Spleen (tissue), 7 donors: Measurements from ENCODE around the gene IMMP2L.

ENCODE experiments used
- POLR2A ChIP-seq, 3 donors: fragments of 450-650 bp; IDR thresholded peaks; one replicate each; pipeline ENCODE4 v1.5.1; 2017; ENCODE audit warnings: antibody characterized with exemption in 3 of 3, mild to moderate bottlenecking in 1 of 3
- POLR2AphosphoS5 ChIP-seq, 3 donors: sonication (generic); formaldehyde crosslinking; IDR thresholded peaks; one replicate each; pipeline ENCODE4 v1.5.1; 2017; ENCODE audit warnings: antibody characterized with exemption in 3 of 3
- TF ChIP-seq, protein P1 (sequence below), 11 experiments: fragments of 200-600 bp in 7 of 11; fragments of 450-650 bp in 4 of 11; sonication (generic) in 4 of 11; IDR thresholded peaks in 8 of 11; conservative IDR thresholded peaks in 3 of 11; 1 replicate in 7 of 11; 2 replicates in 4 of 11; pipeline versions ENCODE4 v1.4.0 to v1.8.0; 2016 to 2021; ENCODE audit warnings: antibody characterized with exemption in 11 of 11, inconsistent platforms in 4 of 11, mild to moderate bottlenecking in 1 of 11
- donor health status: DM: no; HTN: no; CAD: no; lungs with moderate emphysema.
- donor health status: DM: no; HTN: no; CAD: no.
- donor health status: DM: no; HTN: no; CAD: no.

- TF ChIP-seq, protein P1, sequence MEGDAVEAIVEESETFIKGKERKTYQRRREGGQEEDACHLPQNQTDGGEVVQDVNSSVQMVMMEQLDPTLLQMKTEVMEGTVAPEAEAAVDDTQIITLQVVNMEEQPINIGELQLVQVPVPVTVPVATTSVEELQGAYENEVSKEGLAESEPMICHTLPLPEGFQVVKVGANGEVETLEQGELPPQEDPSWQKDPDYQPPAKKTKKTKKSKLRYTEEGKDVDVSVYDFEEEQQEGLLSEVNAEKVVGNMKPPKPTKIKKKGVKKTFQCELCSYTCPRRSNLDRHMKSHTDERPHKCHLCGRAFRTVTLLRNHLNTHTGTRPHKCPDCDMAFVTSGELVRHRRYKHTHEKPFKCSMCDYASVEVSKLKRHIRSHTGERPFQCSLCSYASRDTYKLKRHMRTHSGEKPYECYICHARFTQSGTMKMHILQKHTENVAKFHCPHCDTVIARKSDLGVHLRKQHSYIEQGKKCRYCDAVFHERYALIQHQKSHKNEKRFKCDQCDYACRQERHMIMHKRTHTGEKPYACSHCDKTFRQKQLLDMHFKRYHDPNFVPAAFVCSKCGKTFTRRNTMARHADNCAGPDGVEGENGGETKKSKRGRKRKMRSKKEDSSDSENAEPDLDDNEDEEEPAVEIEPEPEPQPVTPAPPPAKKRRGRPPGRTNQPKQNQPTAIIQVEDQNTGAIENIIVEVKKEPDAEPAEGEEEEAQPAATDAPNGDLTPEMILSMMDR (IDR thresholded peaks at IDR 0.05 in 8 of 11, conservative IDR thresholded peaks at IDR 0.05 in 3 of 11) = no peak
- no peak for TF ChIP-seq POLR2A (IDR thresholded peaks at IDR 0.05)
- no peak for TF ChIP-seq POLR2AphosphoS5 (IDR thresholded peaks at IDR 0.05)
These were observed 123.7 kb downstream of the IMMP2L start for GRCh38 chr7:111438369-111439289.
